ENCODE data around the gene EPB41L1.
A peak's percentile ranks its signal among the peaks of the same experiment; 100 is the strongest.

The EPB41L1 gene

GRCh38 chr20:36153204-36153603, 1.3 kb upstream of the EPB41L1 start:
- Histone ChIP-seq H3K4ac (ENCODE audit: low read length) (no peak overlapping the region), H2AK5ac (ENCODE audit: low read depth, low read length) (peak overlapping the region; percentile 53), H4K91ac (ENCODE audit: low read depth, low read length, poor library complexity) (no peak overlapping the region), H3K4me2 (ENCODE audit: insufficient read depth, low read length, poor library complexity, severe bottlenecking) (no peak overlapping the region), H2BK5ac (ENCODE audit: low read length) (no peak overlapping the region), H3K9me3 (replicated peaks in 1 of 2; ENCODE audit: control insufficient read depth in 2 of 2, insufficient read depth in 1 of 2, low read depth in 1 of 2, low read length in 2 of 2) (no peaks in the 10 kb centered on the region), H3K14ac (ENCODE audit: low read length) (no peak overlapping the region), H3K23ac (ENCODE audit: low read depth, low read length, poor library complexity) (no peak overlapping the region), H2BK15ac (ENCODE audit: low read length) (no peak overlapping the region), H3K27me3 (ENCODE audit: control insufficient read depth in 3 of 3, insufficient read depth in 3 of 3, low read depth in 1 of 3, low read length in 3 of 3) (peaks cover 0 to 2% (median 0%) of the 10 kb centered on the region in 3 experiments), H3K36me3 (replicated peaks in 1 of 2; ENCODE audit: control insufficient read depth in 2 of 2, insufficient read depth in 2 of 2, low read length in 2 of 2) (no peaks in the 10 kb centered on the region), H3K18ac (ENCODE audit: low read length) (no peak overlapping the region), H3K4me1 (ENCODE audit: control insufficient read depth in 2 of 2, insufficient read depth in 1 of 2, low read depth in 1 of 2, low read length in 2 of 2) (peaks cover 12 to 13% of the 10 kb centered on the region in 2 donors), H2BK12ac (ENCODE audit: low read length) (no peak overlapping the region), H3K4me3 (ENCODE audit: low read length in 2 of 2) (no peak overlapping the region), H2BK120ac (ENCODE audit: low read depth, low read length) (no peak overlapping the region), H2AFZ (ENCODE audit: low read length) (no peak overlapping the region), H4K8ac (ENCODE audit: low read depth, low read length) (no peak overlapping the region), H3K79me1 (ENCODE audit: low read depth, low read length) (peaks cover 5% of the 10 kb centered on the region), H3K27ac (replicated peaks; ENCODE audit: low read length) (no peak overlapping the region), H3K9ac (ENCODE audit: low read depth, low read length, poor library complexity) (no peak overlapping the region)
- no CpG with 5 or more reads among the region's 4 CpGs for WGBS, 2 donors (ENCODE audit: extremely low coverage in 2 of 2, insufficient read length in 2 of 2, insufficient replicate concordance in 1 of 2)
- DNase-seq (ENCODE audit: low spot score): no peak

GRCh38 chr20:36153736-36154699, 522 bp upstream of the EPB41L1 start:
- Histone ChIP-seq H4K91ac (ENCODE audit: low read depth, low read length, poor library complexity) (peak overlapping the region; percentile 9), H3K27ac (replicated peaks; ENCODE audit: low read length) (no peak overlapping the region), H3K79me1 (ENCODE audit: low read depth, low read length) (peaks cover 5% of the 10 kb centered on the region), H3K9me3 (replicated peaks in 1 of 2; ENCODE audit: control insufficient read depth in 2 of 2, insufficient read depth in 1 of 2, low read depth in 1 of 2, low read length in 2 of 2) (no peaks in the 10 kb centered on the region), H2BK15ac (ENCODE audit: low read length) (peak overlapping the region; percentile 40), H2BK12ac (ENCODE audit: low read length) (peak overlapping the region; percentile 51), H3K14ac (ENCODE audit: low read length) (peak overlapping the region; percentile 64), H3K23ac (ENCODE audit: low read depth, low read length, poor library complexity) (no peak overlapping the region), H4K8ac (ENCODE audit: low read depth, low read length) (no peak overlapping the region), H2BK5ac (ENCODE audit: low read length) (peak overlapping the region; percentile 14), H3K9ac (ENCODE audit: low read depth, low read length, poor library complexity) (peak overlapping the region; percentile 93), H3K4me3 (ENCODE audit: low read length in 2 of 2) (peak overlapping the region; percentile 72 to 87), H3K4ac (ENCODE audit: low read length) (peak overlapping the region; percentile 4), H2AFZ (ENCODE audit: low read length) (peak overlapping the region; percentile 94), H2BK120ac (ENCODE audit: low read depth, low read length) (no peak overlapping the region), H3K27me3 (ENCODE audit: control insufficient read depth in 3 of 3, insufficient read depth in 3 of 3, low read depth in 1 of 3, low read length in 3 of 3) (peaks cover 0 to 2% (median 0%) of the 10 kb centered on the region in 3 experiments), H2AK5ac (ENCODE audit: low read depth, low read length) (peak overlapping the region; percentile 53), H3K4me2 (ENCODE audit: insufficient read depth, low read length, poor library complexity, severe bottlenecking) (peak overlapping the region; percentile 86), H3K36me3 (replicated peaks in 1 of 2; ENCODE audit: control insufficient read depth in 2 of 2, insufficient read depth in 2 of 2, low read length in 2 of 2) (no peaks in the 10 kb centered on the region), H3K4me1 (ENCODE audit: control insufficient read depth in 2 of 2, insufficient read depth in 1 of 2, low read depth in 1 of 2, low read length in 2 of 2) (peaks cover 12 to 13% of the 10 kb centered on the region in 2 donors), H3K18ac (ENCODE audit: low read length) (peak overlapping the region; percentile 95)
- no CpG with 5 or more reads among the region's 43 CpGs for WGBS, 2 donors (ENCODE audit: extremely low coverage in 2 of 2, insufficient read length in 2 of 2, insufficient replicate concordance in 1 of 2)
- DNase-seq (ENCODE audit: low spot score): peak; percentile 62

- Histone ChIP-seq H2AK5ac (ENCODE audit: low read depth, low read length) (peak overlapping the region; percentile 53), H3K18ac (ENCODE audit: low read length) (peak overlapping the region; percentile 84), H3K36me3 (replicated peaks in 1 of 2; ENCODE audit: control insufficient read depth in 2 of 2, insufficient read depth in 2 of 2, low read length in 2 of 2) (no peaks in the 10 kb centered on the region), H4K91ac (ENCODE audit: low read depth, low read length, poor library complexity) (no peak overlapping the region), H3K4me1 (ENCODE audit: control insufficient read depth in 2 of 2, insufficient read depth in 1 of 2, low read depth in 1 of 2, low read length in 2 of 2) (peaks cover 12 to 13% of the 10 kb centered on the region in 2 donors), H3K4ac (ENCODE audit: low read length) (no peak overlapping the region), H2BK120ac (ENCODE audit: low read depth, low read length) (no peak overlapping the region), H2BK15ac (ENCODE audit: low read length) (no peak overlapping the region), H3K9me3 (replicated peaks in 1 of 2; ENCODE audit: control insufficient read depth in 2 of 2, insufficient read depth in 1 of 2, low read depth in 1 of 2, low read length in 2 of 2) (no peaks in the 10 kb centered on the region), H3K79me1 (ENCODE audit: low read depth, low read length) (peaks cover 5% of the 10 kb centered on the region), H4K8ac (ENCODE audit: low read depth, low read length) (no peak overlapping the region), H3K27me3 (ENCODE audit: control insufficient read depth in 3 of 3, insufficient read depth in 3 of 3, low read depth in 1 of 3, low read length in 3 of 3) (peaks cover 0 to 2% (median 0%) of the 10 kb centered on the region in 3 experiments), H3K14ac (ENCODE audit: low read length) (no peak overlapping the region), H3K9ac (ENCODE audit: low read depth, low read length, poor library complexity) (no peak overlapping the region), H3K27ac (replicated peaks; ENCODE audit: low read length) (no peak overlapping the region), H2AFZ (ENCODE audit: low read length) (no peak overlapping the region), H3K23ac (ENCODE audit: low read depth, low read length, poor library complexity) (peak overlapping the region; percentile 56), H3K4me3 (ENCODE audit: low read length in 2 of 2) (peak overlapping the region in 1 of 2 donors; percentile 72), H3K4me2 (ENCODE audit: insufficient read depth, low read length, poor library complexity, severe bottlenecking) (peak overlapping the region; percentile 86), H2BK12ac (ENCODE audit: low read length) (no peak overlapping the region), H2BK5ac (ENCODE audit: low read length) (no peak overlapping the region)
- DNase-seq (ENCODE audit: low spot score): no peak
- WGBS, 2 donors (ENCODE audit: extremely low coverage in 2 of 2, insufficient read length in 2 of 2, insufficient replicate concordance in 1 of 2): no CpG with 5 or more reads among the region's 8 CpGs
These were observed 1.1 kb downstream of the EPB41L1 start for GRCh38 chr20:36155629-36155971.

- no peak overlapping the region for H3K14ac ChIP-seq (ENCODE audit: low read length)
- no peak for DNase-seq (ENCODE audit: low spot score)
- no peaks in the 10 kb centered on the region for H3K9me3 ChIP-seq (replicated peaks in 1 of 2; ENCODE audit: control insufficient read depth in 2 of 2, insufficient read depth in 1 of 2, low read depth in 1 of 2, low read length in 2 of 2)
- H3K79me1 ChIP-seq (ENCODE audit: low read depth, low read length): peaks cover 5% of the 10 kb centered on the region
- no peak overlapping the region for H2BK12ac ChIP-seq (ENCODE audit: low read length)
- H2BK120ac ChIP-seq (ENCODE audit: low read depth, low read length): no peak overlapping the region
- WGBS, 2 donors (ENCODE audit: extremely low coverage in 2 of 2, insufficient read length in 2 of 2, insufficient replicate concordance in 1 of 2): no CpG with 5 or more reads among the region's 4 CpGs
- H3K36me3 ChIP-seq (replicated peaks in 1 of 2; ENCODE audit: control insufficient read depth in 2 of 2, insufficient read depth in 2 of 2, low read length in 2 of 2): no peaks in the 10 kb centered on the region
- H3K23ac ChIP-seq (ENCODE audit: low read depth, low read length, poor library complexity): no peak overlapping the region
- peak overlapping the region; percentile 53 for H2AK5ac ChIP-seq (ENCODE audit: low read depth, low read length)
- H3K27ac ChIP-seq (replicated peaks; ENCODE audit: low read length): no peak overlapping the region
- H2BK5ac ChIP-seq (ENCODE audit: low read length): no peak overlapping the region
- no peak overlapping the region for H3K4ac ChIP-seq (ENCODE audit: low read length)
- H3K27me3 ChIP-seq (ENCODE audit: control insufficient read depth in 3 of 3, insufficient read depth in 3 of 3, low read depth in 1 of 3, low read length in 3 of 3): peaks cover 0 to 2% (median 0%) of the 10 kb centered on the region in 3 experiments
- H4K91ac ChIP-seq (ENCODE audit: low read depth, low read length, poor library complexity): no peak overlapping the region
- H4K8ac ChIP-seq (ENCODE audit: low read depth, low read length): no peak overlapping the region
- no peak overlapping the region for H3K18ac ChIP-seq (ENCODE audit: low read length)
- H2AFZ ChIP-seq (ENCODE audit: low read length): no peak overlapping the region
- H3K4me3 ChIP-seq (ENCODE audit: low read length in 2 of 2): peak overlapping the region in 1 of 2 donors; percentile 0
- no peak overlapping the region for H3K4me2 ChIP-seq (ENCODE audit: insufficient read depth, low read length, poor library complexity, severe bottlenecking)
- H3K9ac ChIP-seq (ENCODE audit: low read depth, low read length, poor library complexity): no peak overlapping the region
- H2BK15ac ChIP-seq (ENCODE audit: low read length): no peak overlapping the region
- H3K4me1 ChIP-seq (ENCODE audit: control insufficient read depth in 2 of 2, insufficient read depth in 1 of 2, low read depth in 1 of 2, low read length in 2 of 2): peaks cover 12 to 13% of the 10 kb centered on the region in 2 donors
These were observed 1.5 kb downstream of the EPB41L1 start for GRCh38 chr20:36155991-36156390.

All from neuronal stem cell (in vitro differentiated cells).